Spinal cord (tissue), 10 donors: ENCODE measurements around the gene ZBTB46. TPM values are rescaled to one million over a fixed set of nuclear protein-coding genes. Genes with fewer than 3 reads are reported as not detected.

Source experiments
- DNase-seq, 6 donors: peaks; one replicate each; pipeline versions ENCODE4 v3.0.0 to v3.0.0-alpha.2; 2013 to 2015; ENCODE audit warnings: low spot score in 6 of 6, low read depth in 4 of 6
- H3K27ac ChIP-seq: one replicate; pipeline ENCODE4 v1.5.1; 2013; ENCODE audit warnings: low read depth, low read length, control low read depth
- H3K27me3 ChIP-seq: one replicate; pipeline ENCODE4 v1.6.1; 2013; ENCODE audit warnings: low read length; ENCODE audit not compliant: control insufficient read depth, insufficient read depth
- H3K36me3 ChIP-seq: one replicate; pipeline ENCODE4 v1.6.1; 2013; ENCODE audit warnings: low read length; ENCODE audit not compliant: control insufficient read depth, insufficient read depth
- H3K4me1 ChIP-seq: one replicate; pipeline ENCODE4 v1.6.1; 2013; ENCODE audit warnings: low read length; ENCODE audit not compliant: control insufficient read depth, insufficient read depth
- H3K4me3 ChIP-seq: one replicate; pipeline ENCODE4 v1.5.1; 2013; ENCODE audit warnings: low read depth, low read length, control low read depth
- H3K9me3 ChIP-seq: one replicate; pipeline ENCODE4 v1.6.1; 2013; ENCODE audit warnings: low read length; ENCODE audit not compliant: control insufficient read depth, insufficient read depth
- WGBS: methylation state at CpG from one replicate; pipeline ENCODE4 v1.1.5; 2013; ENCODE audit warnings: missing lambda C conversion rate; ENCODE audit not compliant: insufficient coverage; 5-methylcytosine and 5-hydroxymethylcytosine counted together
- polyA plus RNA-seq, 2 donors: library from polyadenylated mRNA; unstranded; fragments of 120-200 nt; gene quantifications; one replicate each; pipeline ENCODE4 v1.2.1, GENCODE V29; 2013; ENCODE audit not compliant: insufficient read length in 2 of 2
- total RNA-seq, 2 donors: library from RNA; depleted of rRNA in 1 of 2; stranded (reverse); fragments of 120-200 nt in 1 of 2; fragments of >200 nt in 1 of 2; gene quantifications; one replicate each; pipeline versions ENCODE4 v1.2.3 to v1.2.4, GENCODE V29; 2013 to 2014
- donor health status: healthy.

Gene ZBTB46
- total and polyA plus RNA-seq, 4 donors, result 8.3 to 13.4 (median 11.3) TPM

- peaks cover 53% of the 10 kb centered on the region for H3K4me1 ChIP-seq
- peak within 1 kb of the TSS; percentile 68 for H3K4me3 ChIP-seq
- DNase-seq, result peak in 4 of 6 donors; percentile 63 to 92 (median 76)
- H3K36me3 ChIP-seq, result peaks cover 75% of the 10 kb centered on the region
- 1% methylated on average over 130 of the region's 136 CpGs for WGBS
- no peaks in the 10 kb centered on the region for H3K9me3 ChIP-seq
- peak within 1 kb of the TSS; percentile 89 for H3K27ac ChIP-seq
- H3K27me3 ChIP-seq, result no peaks in the 10 kb centered on the region
These were observed 91.7 kb downstream of the ZBTB46 start, which contains the start of gene SLC2A4RG for GRCh38 chr20:63739130-63740069. SLC2A4RG (plus strand) TSS chr20:63739776; CDS start chr20:63739913, 137 bp downstream.

- WGBS, result 31% methylated on average over 26 of the region's 26 CpGs
- Histone ChIP-seq H3K4me3 (no peak overlapping the region), H3K36me3 (peaks cover 81% of the 10 kb centered on the region), H3K9me3 (no peaks in the 10 kb centered on the region), H3K27ac (peak overlapping the region; percentile 67), H3K4me1 (peaks cover 53% of the 10 kb centered on the region), H3K27me3 (no peaks in the 10 kb centered on the region)
- DNase-seq, result peak in 2 of 6 donors; percentile 48 to 65
These were observed 92.4 kb downstream of the ZBTB46 start for GRCh38 chr20:63738687-63739129.

- Histone ChIP-seq H3K9me3 (no peaks in the 10 kb centered on the region), H3K4me3 (no peak overlapping the region), H3K27ac (no peak overlapping the region), H3K36me3 (peaks cover 81% of the 10 kb centered on the region), H3K27me3 (no peaks in the 10 kb centered on the region), H3K4me1 (peaks cover 53% of the 10 kb centered on the region)
- 47% methylated on average over 43 of the region's 43 CpGs for WGBS
- no peak for DNase-seq
These were observed 92.9 kb downstream of the ZBTB46 start for GRCh38 chr20:63737945-63738686.

- peaks cover 81% of the 10 kb centered on the region for H3K36me3 ChIP-seq
- H3K9me3 ChIP-seq, result no peaks in the 10 kb centered on the region
- no peaks in the 10 kb centered on the region for H3K27me3 ChIP-seq
- WGBS, result 36% methylated on average over 14 of the region's 26 CpGs
- H3K4me3 ChIP-seq, result no peak overlapping the region
- DNase-seq, result no peak
- H3K27ac ChIP-seq, result no peak overlapping the region
- H3K4me1 ChIP-seq, result peaks cover 53% of the 10 kb centered on the region
These were observed 93.4 kb downstream of the ZBTB46 start for GRCh38 chr20:63737695-63737944.

GRCh38 chr20:63736893-63737694 lies 94.0 kb downstream of the ZBTB46 start:
- H3K9me3 ChIP-seq, result no peaks in the 10 kb centered on the region
- peaks cover 79% of the 10 kb centered on the region for H3K36me3 ChIP-seq
- WGBS, result 52% methylated on average over 30 of the region's 30 CpGs
- H3K4me1 ChIP-seq, result peaks cover 53% of the 10 kb centered on the region
- no peak overlapping the region for H3K27ac ChIP-seq
- no peak overlapping the region for H3K4me3 ChIP-seq
- no peaks in the 10 kb centered on the region for H3K27me3 ChIP-seq
- DNase-seq, result no peak

GRCh38 chr20:63735859-63736718 lies 95.0 kb downstream of the ZBTB46 start, which contains the start of gene LIME1:
LIME1 (plus strand) TSS chr20:63736664; CDS start chr20:63737550, 886 bp downstream.
- Histone ChIP-seq H3K4me3 (no peak within 1 kb of the TSS), H3K27ac (no peak within 1 kb of the TSS)
- DNase-seq, result no peak

GRCh38 chr20:63734946-63735858 lies 95.9 kb downstream of the ZBTB46 start:
- Histone ChIP-seq H3K4me1 (peaks cover 37% of the 10 kb centered on the region), H3K4me3 (no peak overlapping the region), H3K9me3 (no peaks in the 10 kb centered on the region), H3K27me3 (no peaks in the 10 kb centered on the region), H3K27ac (no peak overlapping the region), H3K36me3 (peaks cover 77% of the 10 kb centered on the region)
- WGBS, result 87% methylated on average over 48 of the region's 48 CpGs
- no peak for DNase-seq

More at GRCh38 chr20:63735859-63736718, 95.0 kb downstream of the ZBTB46 start, which contains the start of gene LIME1:
- no peaks in the 10 kb centered on the region for H3K9me3 ChIP-seq
- peaks cover 44% of the 10 kb centered on the region for H3K4me1 ChIP-seq
- H3K36me3 ChIP-seq, result peaks cover 71% of the 10 kb centered on the region
- 77% methylated on average over 26 of the region's 31 CpGs for WGBS
- no peaks in the 10 kb centered on the region for H3K27me3 ChIP-seq
